B cell (primary cell): ENCODE measurements around the gene ASIC1. TPM values are rescaled to one million over a fixed set of nuclear protein-coding genes. Genes with fewer than 3 reads are reported as not detected.

Experiments used
- ATAC-seq: fragments of 200-7000 bp; cut with Tn5 transposase; one replicate; pipeline ENCODE4 v1.10.0; 2021; ENCODE audit warnings: low read depth, mild to moderate bottlenecking, moderate number of reproducible peaks, moderate library complexity
- CTCF ChIA-PET: fragments of 350-600 bp; sonication (Branson Sonifier 250); formaldehyde crosslinking; loops from one replicate; lab custom pipeline; 2021; ENCODE audit warnings: antibody characterized with exemption, inconsistent platforms; lab: Charles Lee
- POLR2A ChIA-PET: fragments of 350-600 bp; sonication (Branson Sonifier 250); formaldehyde crosslinking; loops from one replicate; lab custom pipeline; 2021; ENCODE audit warnings: antibody characterized with exemption; lab: Charles Lee
- DNase-seq: peaks from one replicate; pipeline ENCODE4 v3.0.0; 2013
- H2AFZ ChIP-seq: 2 replicates; pipeline ENCODE4 v1.6.1; 2012; ENCODE audit warnings: mild to moderate bottlenecking, low read depth, low read length; ENCODE audit not compliant: insufficient read depth, poor library complexity, severe bottlenecking
- H3K27ac ChIP-seq, 2 donors: 1 replicate in 1 of 2; 2 replicates in 1 of 2; pipeline ENCODE4 v1.5.1; 2012 to 2013; ENCODE audit warnings: low read length in 2 of 2, mild to moderate bottlenecking in 2 of 2, moderate library complexity in 1 of 2
- H3K27me3 ChIP-seq, 4 experiments: fragments of 200-600 bp in 1 of 4; sonication (generic) in 1 of 4; replicated peaks in 1 of 4; 1 replicate in 2 of 4; 2 replicates in 2 of 4; pipeline versions ENCODE4 v1.6.1 to v1.7.0; 2013 to 2016; ENCODE audit warnings: low read length in 3 of 4, mild to moderate bottlenecking in 2 of 4, mixed read lengths in 1 of 4, moderate library complexity in 1 of 4; ENCODE audit not compliant: insufficient read depth in 4 of 4, control insufficient read depth in 3 of 4; ENCODE audit errors: control extremely low read depth in 1 of 4
- H3K36me3 ChIP-seq, 2 experiments: replicated peaks in 1 of 2; 1 replicate in 1 of 2; 2 replicates in 1 of 2; pipeline versions ENCODE4 v1.6.1 to v1.7.1; 2013; ENCODE audit warnings: low read length in 1 of 2; ENCODE audit not compliant: insufficient read depth in 2 of 2, control insufficient read depth in 1 of 2; ENCODE audit errors: control extremely low read depth in 1 of 2, extremely low read depth in 1 of 2
- H3K4me1 ChIP-seq, 2 donors: fragments of 200-600 bp in 1 of 2; sonication (generic) in 1 of 2; 1 replicate in 1 of 2; 2 replicates in 1 of 2; pipeline versions ENCODE4 v1.5.1 to v1.6.1; 2013 to 2017; ENCODE audit warnings: low read length in 2 of 2; ENCODE audit not compliant: control insufficient read depth in 2 of 2, insufficient read depth in 2 of 2
- H3K4me2 ChIP-seq: replicated peaks from 2 replicates; pipeline ENCODE3; 2012; ENCODE audit warnings: mild to moderate bottlenecking, low read depth, low read length; ENCODE audit not compliant: poor library complexity, severe bottlenecking
- H3K4me3 ChIP-seq, 5 experiments: fragments of 200-600 bp in 1 of 5; sonication (generic) in 1 of 5; 1 replicate in 3 of 5; 2 replicates in 2 of 5; pipeline versions ENCODE4 v1.5.1 to v1.7.0; 2011 to 2016; ENCODE audit warnings: low read length in 4 of 5, mild to moderate bottlenecking in 4 of 5, low read depth in 2 of 5, control low read depth in 1 of 5, moderate library complexity in 1 of 5; ENCODE audit not compliant: insufficient read depth in 1 of 5; ENCODE audit errors: control extremely low read depth in 1 of 5, extremely low read depth in 1 of 5
- H3K79me2 ChIP-seq: fragments of 200-600 bp; sonication (generic); one replicate; pipeline ENCODE4 v1.6.0; 2016; ENCODE audit warnings: low read length; ENCODE audit not compliant: control insufficient read depth, insufficient read depth
- H3K9ac ChIP-seq: fragments of 200-600 bp; sonication (generic); 2 replicates; pipeline ENCODE4 v1.6.1; 2017; ENCODE audit warnings: mild to moderate bottlenecking, low read length, moderate library complexity
- H3K9me3 ChIP-seq, 3 donors: one replicate each; pipeline versions ENCODE4 v1.6.1 to v1.7.1; 2013; ENCODE audit warnings: low read length in 2 of 3; ENCODE audit not compliant: control insufficient read depth in 2 of 3, insufficient read depth in 1 of 3; ENCODE audit errors: control extremely low read depth in 1 of 3
- H4K20me1 ChIP-seq: 2 replicates; pipeline ENCODE4 v1.6.0; 2012; ENCODE audit warnings: mild to moderate bottlenecking, low read length; ENCODE audit not compliant: insufficient read depth, control insufficient read depth, poor library complexity, severe bottlenecking
- H3K27ac Mint-ChIP-seq: one replicate; pipeline ENCODE4 v1.8.0; 2021; ENCODE audit warnings: mixed read lengths
- H3K27me3 Mint-ChIP-seq: one replicate; pipeline ENCODE4 v1.8.0; 2021; ENCODE audit warnings: mixed read lengths
- H3K4me1 Mint-ChIP-seq: one replicate; pipeline ENCODE4 v1.8.0; 2021; ENCODE audit warnings: mixed read lengths
- H3K4me3 Mint-ChIP-seq: one replicate; pipeline ENCODE4 v1.8.0; 2021; ENCODE audit warnings: mixed read lengths
- H3K9me3 Mint-ChIP-seq: one replicate; pipeline ENCODE4 v1.8.0; 2022; ENCODE audit warnings: mixed read lengths; ENCODE audit not compliant: insufficient read depth
- CTCF ChIP-seq: fragments of 200-600 bp; IDR thresholded peaks from one replicate; pipeline ENCODE4 v1.8.0; 2022; ENCODE audit warnings: antibody characterized with exemption, mild to moderate bottlenecking
- EZH2 ChIP-seq: IDR thresholded peaks from 2 replicates; pipeline ENCODE4 v1.6.1; 2012; ENCODE audit warnings: borderline replicate concordance, low read depth, mild to moderate bottlenecking, moderate library complexity, low read length; ENCODE audit not compliant: insufficient read depth, poor library complexity, severe bottlenecking
- WGBS: methylation state at CpG from one replicate; pipeline ENCODE4 v1.1.5; 2013; ENCODE audit warnings: missing lambda C conversion rate; ENCODE audit not compliant: insufficient coverage; 5-methylcytosine and 5-hydroxymethylcytosine counted together
- intact Hi-C: fragments of 100-400 bp; cut with micrococcal nuclease; formaldehyde crosslinking; loops from one replicate; pipeline ENCODE4 v1.10.0; 2022
- polyA plus RNA-seq: library from polyadenylated mRNA; depleted of rRNA; stranded (reverse); fragments of >200 nt; gene quantifications from 2 replicates; pipeline ENCODE4 v1.2.3, GENCODE V29; 2012
- total RNA-seq, 2 donors: library from RNA; stranded (reverse); fragments of 120-200 nt in 1 of 2; gene quantifications; 1 replicate in 1 of 2; 2 replicates in 1 of 2; pipeline versions ENCODE4 v1.2.3 to v1.2.4, GENCODE V29; 2013 to 2022

The ASIC1 gene
- total and polyA plus RNA-seq, 2 donors (not counting 1 experiment from before 2014, with no cell fraction given), result not detected

DNA sequence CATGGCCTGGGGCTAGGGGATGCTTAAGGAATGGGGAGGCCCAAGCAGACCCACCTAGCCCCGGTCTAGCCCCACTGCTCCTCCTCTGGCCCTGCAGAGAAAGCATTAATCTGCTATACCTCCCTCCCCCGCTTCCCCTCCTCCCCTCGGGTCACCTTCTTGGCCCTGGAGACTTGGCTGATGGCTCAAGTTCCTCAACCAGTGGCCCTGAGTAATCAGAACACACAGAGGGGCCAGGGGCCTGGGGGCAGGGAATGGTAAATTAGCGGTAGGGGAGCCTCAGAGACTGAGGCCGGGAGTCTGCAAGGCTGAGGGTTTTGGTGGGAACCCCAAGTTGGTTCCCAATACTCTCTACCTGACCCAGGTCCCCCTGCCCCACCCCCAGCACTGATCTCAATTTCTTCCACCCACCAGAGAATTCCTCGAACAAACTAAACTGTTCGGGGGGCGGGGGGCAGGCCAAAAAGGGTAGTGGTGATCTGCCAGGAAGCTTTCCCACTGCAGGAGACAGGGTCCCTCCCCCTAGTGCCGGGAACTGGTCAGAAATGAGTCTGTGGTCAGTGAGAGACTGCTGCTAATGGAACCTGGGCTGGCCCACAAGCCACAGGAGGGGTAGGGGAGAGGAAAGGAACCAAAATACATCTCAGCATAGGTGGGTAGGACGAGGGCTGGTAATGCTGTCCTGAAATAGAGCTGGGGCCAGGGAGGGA lies 15.0 kb downstream of the ASIC1 start:
- Histone ChIP-seq H3K36me3 (no peaks in the 10 kb centered on the region), H4K20me1 (no peaks in the 10 kb centered on the region), H3K4me3 (no peak overlapping the region), H3K4me1 (peaks cover 0 to 12% of the 10 kb centered on the region in 2 donors), H3K9ac (no peak overlapping the region), H2AFZ (no peak overlapping the region), H3K27me3 (no peaks in the 10 kb centered on the region), H3K4me2 (no peak overlapping the region), H3K79me2 (no peaks in the 10 kb centered on the region), H3K9me3 (no peaks in the 10 kb centered on the region), H3K27ac (no peak overlapping the region)
- intact Hi-C loops, result no loop called here
- Mint-ChIP-seq H3K27ac (no peak overlapping the region), H3K4me1 (peaks cover 4% of the 10 kb centered on the region), H3K27me3 (peaks cover 9% of the 10 kb centered on the region), H3K4me3 (no peak overlapping the region), H3K9me3 (no peaks in the 10 kb centered on the region)
- DNase-seq (no peak), ATAC-seq (no peak)
- ChIA-PET POLR2A (interaction anchor here (0.5 kb wide), 1 partner anchor 42 kb away, joined by 3 read pairs; no protein-coding TSS in a partner anchor), CTCF (interaction anchor here (1.2 to 15.9 kb wide), 7 partner anchors 11 to 137 kb away, joined by 3 to 343 read pairs (median 36); partner anchors contain the start of genes CERS5 and SMARCD1)
- 64% methylated on average over 8 of the region's 10 CpGs for WGBS
- no peak for TF ChIP-seq EZH2
- TF ChIP-seq CTCF, result no peak

GRCh38 chr12:50073206-50073605 lies 15.8 kb downstream of the ASIC1 start:
- ChIA-PET POLR2A (no interaction called here), CTCF (interaction anchor here (1.6 to 15.9 kb wide), 8 partner anchors 8 to 240 kb away, joined by 3 to 343 read pairs (median 10); partner anchors contain the start of gene CERS5)
- H3K27me3 ChIP-seq, result no peaks in the 10 kb centered on the region
- H3K4me3 ChIP-seq, result no peak overlapping the region
- H3K4me3 Mint-ChIP-seq, result no peak overlapping the region
- WGBS, result 85% methylated on average over 5 of the region's 7 CpGs
- TF ChIP-seq EZH2 (no peak), CTCF (no peak)
- no peak overlapping the region for H3K4me2 ChIP-seq
- H4K20me1 ChIP-seq, result no peaks in the 10 kb centered on the region
- H3K9ac ChIP-seq, result no peak overlapping the region
- peaks cover 0 to 12% of the 10 kb centered on the region in 2 donors for H3K4me1 ChIP-seq
- DNase-seq (no peak), ATAC-seq (no peak)
- no peaks in the 10 kb centered on the region for H3K36me3 ChIP-seq
- peaks cover 4% of the 10 kb centered on the region for H3K4me1 Mint-ChIP-seq
- no peak overlapping the region for H3K27ac Mint-ChIP-seq
- no peaks in the 10 kb centered on the region for H3K79me2 ChIP-seq
- no peaks in the 10 kb centered on the region for H3K9me3 ChIP-seq
- no peak overlapping the region for H3K27ac ChIP-seq
- no peak overlapping the region for H2AFZ ChIP-seq
- no peaks in the 10 kb centered on the region for H3K9me3 Mint-ChIP-seq
- intact Hi-C loops, result no loop called here
- peaks cover 11% of the 10 kb centered on the region for H3K27me3 Mint-ChIP-seq
